Tibial artery (tissue), 4 donors: Measurements from ENCODE around the gene KIR3DL2.
"Not testable (repeated sequence)": the region's sequence is repeated elsewhere in the genome, so short reads cannot be mapped to it uniquely, and the experiment has no call there.

Source experiments
- DNase-seq, 2 donors: peaks; one replicate each; pipeline ENCODE4 v3.0.0-alpha.2; 2019
- H3K27ac ChIP-seq, 2 donors: fragments of 200-600 bp; sonication (generic) in 1 of 2; 1 replicate in 1 of 2; 2 replicates in 1 of 2; pipeline ENCODE4 v1.5.1; 2018 to 2019; ENCODE audit warnings: mild to moderate bottlenecking in 1 of 2
- H3K27me3 ChIP-seq, 2 donors: fragments of 200-600 bp; sonication (generic) in 1 of 2; one replicate each; pipeline versions ENCODE4 v1.5.1 to v1.6.0; 2016 to 2019
- H3K36me3 ChIP-seq, 3 donors: fragments of 200-600 bp; sonication (generic) in 2 of 3; one replicate each; pipeline ENCODE4 v1.5.1; 2016 to 2019; ENCODE audit warnings: mild to moderate bottlenecking in 2 of 3
- H3K4me1 ChIP-seq, 4 donors: fragments of 200-600 bp; sonication (generic) in 2 of 4; 1 replicate in 3 of 4; 2 replicates in 1 of 4; pipeline ENCODE4 v1.5.1; 2016 to 2019
- H3K4me3 ChIP-seq, 2 donors: fragments of 200-600 bp; sonication (generic) in 1 of 2; 1 replicate in 1 of 2; 2 replicates in 1 of 2; pipeline ENCODE4 v1.5.1; 2018 to 2019; ENCODE audit warnings: mild to moderate bottlenecking in 2 of 2
- H3K9me3 ChIP-seq, 3 donors: fragments of 200-600 bp; sonication (generic) in 1 of 3; one replicate each; pipeline ENCODE4 v1.5.1; 2016 to 2019
- CTCF ChIP-seq, 2 experiments: fragments of 200-600 bp in 1 of 2; fragments of 450-650 bp in 1 of 2; IDR thresholded peaks; one replicate each; pipeline ENCODE4 v1.5.1; 2017 to 2019; ENCODE audit warnings: antibody characterized with exemption in 2 of 2, mild to moderate bottlenecking in 1 of 2, moderate library complexity in 1 of 2
- intact Hi-C: fragments of 100-400 bp; cut with DNase I; formaldehyde crosslinking; loops from one replicate; pipeline ENCODE4 v1.15.0; 2023; ENCODE audit warnings: low total_unique reads

KIR3DL2 gene

GRCh38 chr19:54850061-54850640, at the start of gene KIR3DL2:
Gene KIR3DL2, plus strand, starts transcription at chr19:54850443. Its CDS starts 33 bp downstream, at chr19:54850476.
- intact Hi-C loops, H3K4me1 ChIP-seq, H3K27me3 ChIP-seq, H3K4me3 ChIP-seq, H3K36me3 ChIP-seq, DNase-seq, H3K9me3 ChIP-seq, H3K27ac ChIP-seq: not testable (repeated sequence)

GRCh38 chr19:54803410-54803809, 46.8 kb upstream of the KIR3DL2 start, which contains the start of gene KIR2DL4:
Gene KIR2DL4, plus strand, starts transcription at chr19:54803610. Its CDS starts 42 bp downstream, at chr19:54803652.
- H3K36me3 ChIP-seq, result no peaks in the 10 kb centered on the region
- no peak within 1 kb of the TSS for H3K4me3 ChIP-seq
- intact Hi-C loops, result no loop called here
- H3K27me3 ChIP-seq, result no peaks in the 10 kb centered on the region
- no peaks in the 10 kb centered on the region for H3K4me1 ChIP-seq
- no peaks in the 10 kb centered on the region for H3K9me3 ChIP-seq
- H3K27ac ChIP-seq, result no peak within 1 kb of the TSS
- no peak for TF ChIP-seq CTCF (IDR thresholded peaks at IDR 0.05)
- DNase-seq, result no peak

- no peaks in the 10 kb centered on the region for H3K4me1 ChIP-seq
- no peak for TF ChIP-seq CTCF (IDR thresholded peaks at IDR 0.05)
- H3K36me3 ChIP-seq, result no peaks in the 10 kb centered on the region
- no peak for DNase-seq
- no peak overlapping the region for H3K27ac ChIP-seq
- intact Hi-C loops, result no loop called here
- H3K27me3 ChIP-seq, result no peaks in the 10 kb centered on the region
- H3K9me3 ChIP-seq, result no peaks in the 10 kb centered on the region
- no peak overlapping the region for H3K4me3 ChIP-seq
These were observed 46.1 kb upstream of the KIR3DL2 start for GRCh38 chr19:54804101-54804500.

- Histone ChIP-seq H3K9me3 (no peaks in the 10 kb centered on the region), H3K36me3 (no peaks in the 10 kb centered on the region), H3K27me3 (no peaks in the 10 kb centered on the region), H3K4me3 (no peak overlapping the region), H3K4me1 (no peaks in the 10 kb centered on the region), H3K27ac (no peak overlapping the region)
- TF ChIP-seq CTCF (IDR thresholded peaks at IDR 0.05), result no peak
- DNase-seq, result no peak
- intact Hi-C loops, result no loop called here
These were observed 45.7 kb upstream of the KIR3DL2 start for GRCh38 chr19:54804571-54804970.

GRCh38 chr19:54805665-54806515, 44.4 kb upstream of the KIR3DL2 start:
- TF ChIP-seq CTCF (IDR thresholded peaks at IDR 0.05), result no peak
- Histone ChIP-seq H3K4me3 (no peak overlapping the region), H3K27ac (no peak overlapping the region), H3K4me1 (no peaks in the 10 kb centered on the region), H3K36me3 (no peaks in the 10 kb centered on the region), H3K9me3 (no peaks in the 10 kb centered on the region), H3K27me3 (no peaks in the 10 kb centered on the region)
- intact Hi-C loops, result no loop called here
- no peak for DNase-seq

- Histone ChIP-seq H3K4me1 (no peaks in the 10 kb centered on the region), H3K36me3 (no peaks in the 10 kb centered on the region), H3K27ac (no peak overlapping the region), H3K4me3 (no peak overlapping the region), H3K9me3 (no peaks in the 10 kb centered on the region), H3K27me3 (no peaks in the 10 kb centered on the region)
- no peak for DNase-seq
- intact Hi-C loops, result no loop called here
- no peak for TF ChIP-seq CTCF (IDR thresholded peaks at IDR 0.05)
These were observed 43.8 kb upstream of the KIR3DL2 start for GRCh38 chr19:54806516-54806838.

GRCh38 chr19:54814571-54814970, 35.7 kb upstream of the KIR3DL2 start:
- H3K27ac ChIP-seq, DNase-seq, H3K4me1 ChIP-seq, H3K36me3 ChIP-seq, H3K4me3 ChIP-seq, H3K27me3 ChIP-seq, intact Hi-C loops: not testable (repeated sequence)
- H3K9me3 ChIP-seq, result peaks cover 0 to 14% (median 0%) of the 10 kb centered on the region in 3 donors

- DNase-seq, intact Hi-C loops, H3K27me3 ChIP-seq, H3K27ac ChIP-seq, H3K4me3 ChIP-seq, H3K36me3 ChIP-seq, H3K4me1 ChIP-seq: not testable (repeated sequence)
- H3K9me3 ChIP-seq, result peaks cover 0 to 14% (median 0%) of the 10 kb centered on the region in 3 donors
These were observed 34.0 kb upstream of the KIR3DL2 start, which contains the start of gene KIR3DL1 for GRCh38 chr19:54816251-54816650. Gene KIR3DL1, plus strand, starts transcription at chr19:54816468.
